Hepatocyte (in vitro differentiated cells): ENCODE results near the gene TRIM46. TPM values are rescaled to one million over a fixed set of nuclear protein-coding genes. Genes with fewer than 3 reads are reported as not detected.

ENCODE experiments used
- DNase-seq: peaks from one replicate; pipeline ENCODE4 v3.0.0-alpha.2; 2016; ENCODE audit warnings: low spot score
- H2AFZ ChIP-seq: fragments of 200-600 bp; sonication (generic); 2 replicates; pipeline ENCODE4 v1.6.0; 2016; ENCODE audit warnings: antibody characterized with exemption, mild to moderate bottlenecking
- H3K27ac ChIP-seq: fragments of 200-600 bp; sonication (generic); 2 replicates; pipeline ENCODE4 v1.5.1; 2016; ENCODE audit warnings: mild to moderate bottlenecking
- H3K27me3 ChIP-seq: fragments of 200-600 bp; sonication (generic); 2 replicates; pipeline ENCODE4 v1.6.1; 2016
- H3K36me3 ChIP-seq: fragments of 200-600 bp; sonication (generic); replicated peaks from 2 replicates; pipeline ENCODE4 v1.5.1; 2016; ENCODE audit warnings: low read depth; ENCODE audit not compliant: insufficient read depth
- H3K4me1 ChIP-seq: fragments of 200-600 bp; sonication (generic); 2 replicates; pipeline ENCODE4 v1.5.1; 2016; ENCODE audit warnings: mild to moderate bottlenecking, moderate library complexity; ENCODE audit not compliant: insufficient read depth
- H3K4me2 ChIP-seq: fragments of 200-600 bp; sonication (generic); 2 replicates; pipeline ENCODE4 v1.6.0; 2016
- H3K4me3 ChIP-seq: fragments of 200-600 bp; sonication (generic); 2 replicates; pipeline ENCODE4 v1.5.1; 2016; ENCODE audit warnings: mild to moderate bottlenecking
- H3K79me2 ChIP-seq: fragments of 200-600 bp; sonication (generic); 2 replicates; pipeline ENCODE4 v1.6.0; 2017; ENCODE audit warnings: mild to moderate bottlenecking
- H3K9me2 ChIP-seq: fragments of 200-600 bp; sonication (generic); replicated peaks from 2 replicates; pipeline ENCODE4 v1.6.0; 2017; ENCODE audit warnings: mild to moderate bottlenecking; ENCODE audit not compliant: insufficient read depth
- H3K9me3 ChIP-seq: fragments of 200-600 bp; sonication (generic); 2 replicates; pipeline ENCODE4 v1.5.1; 2016; ENCODE audit warnings: low read depth, mild to moderate bottlenecking
- H4K20me1 ChIP-seq: fragments of 200-600 bp; sonication (generic); 2 replicates; pipeline ENCODE4 v1.6.0; 2016; ENCODE audit warnings: mild to moderate bottlenecking; ENCODE audit not compliant: insufficient read depth, poor library complexity, severe bottlenecking
- EZH2 ChIP-seq: fragments of 200-600 bp; sonication (generic); IDR thresholded peaks from 2 replicates; pipeline ENCODE4 v1.6.1; 2016; ENCODE audit warnings: antibody characterized with exemption, mild to moderate bottlenecking, borderline replicate concordance
- EZH2phosphoT487 ChIP-seq: fragments of 200-600 bp; sonication (generic); IDR thresholded peaks from one replicate; pipeline ENCODE4 v1.6.1; 2018; ENCODE audit warnings: antibody characterized with exemption, mild to moderate bottlenecking, low read depth, moderate library complexity; ENCODE audit not compliant: unreplicated experiment, severe bottlenecking
- WGBS: methylation state at CpG from one replicate; pipeline ENCODE4 v1.1.6; 2016; ENCODE audit warnings: low lambda C conversion rate; ENCODE audit errors: missing lambda C conversion rate; 5-methylcytosine and 5-hydroxymethylcytosine counted together
- polyA plus RNA-seq: library from polyadenylated mRNA; unstranded; fragments of >200 nt; fragmentation: Nextera tagmentation; extraction: Ambion mirVana; gene quantifications from 2 replicates; pipeline ENCODE4 v1.2.1, GENCODE V29; 2016
- total RNA-seq: library from RNA; depleted of rRNA; stranded (reverse); fragments of >200 nt; gene quantifications from 2 replicates; pipeline ENCODE4 v1.2.3, GENCODE V29; 2014
- TF ChIP-seq, protein P1 (sequence below): fragments of 200-600 bp; sonication (generic); IDR thresholded peaks from 2 replicates; pipeline ENCODE4 v1.5.1; 2016; ENCODE audit warnings: antibody characterized with exemption, mild to moderate bottlenecking; ENCODE audit not compliant: poor library complexity

The TRIM46 gene
- total and polyA plus RNA-seq, 2 experiments from 2014 or later, result 1.2 to 2.1 TPM

GRCh38 chr1:155169541-155169940, 4.1 kb upstream of the TRIM46 start:
- H3K4me1 ChIP-seq, result peaks cover 16% of the 10 kb centered on the region
- 92% methylated on average over 5 of the region's 5 CpGs for WGBS
- DNase-seq, result no peak
- no peaks in the 10 kb centered on the region for H4K20me1 ChIP-seq
- TF ChIP-seq EZH2phosphoT487, result no peak
- TF ChIP-seq, protein P1, sequence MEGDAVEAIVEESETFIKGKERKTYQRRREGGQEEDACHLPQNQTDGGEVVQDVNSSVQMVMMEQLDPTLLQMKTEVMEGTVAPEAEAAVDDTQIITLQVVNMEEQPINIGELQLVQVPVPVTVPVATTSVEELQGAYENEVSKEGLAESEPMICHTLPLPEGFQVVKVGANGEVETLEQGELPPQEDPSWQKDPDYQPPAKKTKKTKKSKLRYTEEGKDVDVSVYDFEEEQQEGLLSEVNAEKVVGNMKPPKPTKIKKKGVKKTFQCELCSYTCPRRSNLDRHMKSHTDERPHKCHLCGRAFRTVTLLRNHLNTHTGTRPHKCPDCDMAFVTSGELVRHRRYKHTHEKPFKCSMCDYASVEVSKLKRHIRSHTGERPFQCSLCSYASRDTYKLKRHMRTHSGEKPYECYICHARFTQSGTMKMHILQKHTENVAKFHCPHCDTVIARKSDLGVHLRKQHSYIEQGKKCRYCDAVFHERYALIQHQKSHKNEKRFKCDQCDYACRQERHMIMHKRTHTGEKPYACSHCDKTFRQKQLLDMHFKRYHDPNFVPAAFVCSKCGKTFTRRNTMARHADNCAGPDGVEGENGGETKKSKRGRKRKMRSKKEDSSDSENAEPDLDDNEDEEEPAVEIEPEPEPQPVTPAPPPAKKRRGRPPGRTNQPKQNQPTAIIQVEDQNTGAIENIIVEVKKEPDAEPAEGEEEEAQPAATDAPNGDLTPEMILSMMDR, result no peak
- TF ChIP-seq EZH2, result no peak
- no peak overlapping the region for H2AFZ ChIP-seq
- no peaks in the 10 kb centered on the region for H3K9me3 ChIP-seq
- H3K36me3 ChIP-seq, result no peaks in the 10 kb centered on the region
- H3K27me3 ChIP-seq, result peaks cover 5% of the 10 kb centered on the region
- H3K4me3 ChIP-seq, result no peak overlapping the region
- peaks cover 22% of the 10 kb centered on the region for H3K79me2 ChIP-seq
- H3K4me2 ChIP-seq, result no peak overlapping the region
- H3K9me2 ChIP-seq, result no peaks in the 10 kb centered on the region
- H3K27ac ChIP-seq, result no peak overlapping the region

GRCh38 chr1:155170101-155170785, 3.4 kb upstream of the TRIM46 start:
- Histone ChIP-seq H3K4me3 (no peak overlapping the region), H3K9me3 (no peaks in the 10 kb centered on the region), H3K9me2 (no peaks in the 10 kb centered on the region), H3K79me2 (peaks cover 22% of the 10 kb centered on the region), H3K4me1 (peaks cover 16% of the 10 kb centered on the region), H4K20me1 (no peaks in the 10 kb centered on the region), H2AFZ (no peak overlapping the region), H3K27ac (no peak overlapping the region), H3K4me2 (no peak overlapping the region), H3K27me3 (peaks cover 5% of the 10 kb centered on the region), H3K36me3 (no peaks in the 10 kb centered on the region)
- TF ChIP-seq, protein P1, result no peak
- no peak for TF ChIP-seq EZH2phosphoT487
- DNase-seq, result no peak
- WGBS, result 79% methylated on average over 1 of the region's 2 CpGs

DNA sequence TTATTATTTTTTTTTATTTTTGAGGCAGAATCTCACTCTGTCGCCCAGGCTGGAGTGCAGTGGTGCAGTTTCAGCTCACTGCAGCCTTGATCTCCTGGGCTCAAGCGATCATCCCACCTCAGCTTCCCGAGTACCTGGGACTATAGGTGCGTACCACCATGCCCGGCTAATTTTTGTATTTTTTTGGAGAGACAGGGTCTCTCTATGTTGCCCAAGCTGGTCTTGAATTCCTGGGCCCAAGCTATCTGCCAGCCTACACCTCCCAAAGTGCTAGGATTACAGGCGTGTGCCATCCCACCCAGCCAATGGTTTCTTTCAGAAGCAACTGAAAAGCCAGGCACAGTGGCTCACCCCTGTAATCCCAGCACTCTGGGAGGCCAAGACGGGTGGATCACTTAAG, 2.8 kb upstream of the TRIM46 start:
- no peak overlapping the region for H3K4me2 ChIP-seq
- WGBS, result 98% methylated on average over 7 of the region's 7 CpGs
- no peaks in the 10 kb centered on the region for H3K36me3 ChIP-seq
- TF ChIP-seq EZH2phosphoT487, result no peak
- TF ChIP-seq, protein P1, result no peak
- no peak for TF ChIP-seq EZH2
- no peaks in the 10 kb centered on the region for H3K9me3 ChIP-seq
- H3K27me3 ChIP-seq, result peaks cover 5% of the 10 kb centered on the region
- H3K9me2 ChIP-seq, result no peaks in the 10 kb centered on the region
- H2AFZ ChIP-seq, result no peak overlapping the region
- H3K27ac ChIP-seq, result no peak overlapping the region
- no peak overlapping the region for H3K4me3 ChIP-seq
- no peak for DNase-seq
- H3K79me2 ChIP-seq, result peaks cover 22% of the 10 kb centered on the region
- H3K4me1 ChIP-seq, result peaks cover 16% of the 10 kb centered on the region
- no peaks in the 10 kb centered on the region for H4K20me1 ChIP-seq
